ENCODE data around the gene ANXA8. TPM values are rescaled to one million over a fixed set of nuclear protein-coding genes. Genes with fewer than 3 reads are reported as not detected.

ANXA8 gene
- total RNA-seq, 4 donors from 2014 or later, result not detected

- H3K27ac ChIP-seq, result no peak overlapping the region
- peak in 1 of 3 donors; percentile 28 for DNase-seq
- no peaks in the 10 kb centered on the region for H3K36me3 ChIP-seq
- no peaks in the 10 kb centered on the region for H3K9me3 ChIP-seq
- no peak for TF ChIP-seq POLR2A (IDR thresholded peaks at IDR 0.05)
- TF ChIP-seq, protein P1, sequence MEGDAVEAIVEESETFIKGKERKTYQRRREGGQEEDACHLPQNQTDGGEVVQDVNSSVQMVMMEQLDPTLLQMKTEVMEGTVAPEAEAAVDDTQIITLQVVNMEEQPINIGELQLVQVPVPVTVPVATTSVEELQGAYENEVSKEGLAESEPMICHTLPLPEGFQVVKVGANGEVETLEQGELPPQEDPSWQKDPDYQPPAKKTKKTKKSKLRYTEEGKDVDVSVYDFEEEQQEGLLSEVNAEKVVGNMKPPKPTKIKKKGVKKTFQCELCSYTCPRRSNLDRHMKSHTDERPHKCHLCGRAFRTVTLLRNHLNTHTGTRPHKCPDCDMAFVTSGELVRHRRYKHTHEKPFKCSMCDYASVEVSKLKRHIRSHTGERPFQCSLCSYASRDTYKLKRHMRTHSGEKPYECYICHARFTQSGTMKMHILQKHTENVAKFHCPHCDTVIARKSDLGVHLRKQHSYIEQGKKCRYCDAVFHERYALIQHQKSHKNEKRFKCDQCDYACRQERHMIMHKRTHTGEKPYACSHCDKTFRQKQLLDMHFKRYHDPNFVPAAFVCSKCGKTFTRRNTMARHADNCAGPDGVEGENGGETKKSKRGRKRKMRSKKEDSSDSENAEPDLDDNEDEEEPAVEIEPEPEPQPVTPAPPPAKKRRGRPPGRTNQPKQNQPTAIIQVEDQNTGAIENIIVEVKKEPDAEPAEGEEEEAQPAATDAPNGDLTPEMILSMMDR (IDR thresholded peaks at IDR 0.05), result no peak
- no peaks in the 10 kb centered on the region for H3K4me1 ChIP-seq
- no peak overlapping the region for H3K4me3 ChIP-seq
- no peaks in the 10 kb centered on the region for H3K27me3 ChIP-seq
These were observed 29.7 kb downstream of the ANXA8 start for GRCh38 chr10:47454008-47454779.

DNA sequence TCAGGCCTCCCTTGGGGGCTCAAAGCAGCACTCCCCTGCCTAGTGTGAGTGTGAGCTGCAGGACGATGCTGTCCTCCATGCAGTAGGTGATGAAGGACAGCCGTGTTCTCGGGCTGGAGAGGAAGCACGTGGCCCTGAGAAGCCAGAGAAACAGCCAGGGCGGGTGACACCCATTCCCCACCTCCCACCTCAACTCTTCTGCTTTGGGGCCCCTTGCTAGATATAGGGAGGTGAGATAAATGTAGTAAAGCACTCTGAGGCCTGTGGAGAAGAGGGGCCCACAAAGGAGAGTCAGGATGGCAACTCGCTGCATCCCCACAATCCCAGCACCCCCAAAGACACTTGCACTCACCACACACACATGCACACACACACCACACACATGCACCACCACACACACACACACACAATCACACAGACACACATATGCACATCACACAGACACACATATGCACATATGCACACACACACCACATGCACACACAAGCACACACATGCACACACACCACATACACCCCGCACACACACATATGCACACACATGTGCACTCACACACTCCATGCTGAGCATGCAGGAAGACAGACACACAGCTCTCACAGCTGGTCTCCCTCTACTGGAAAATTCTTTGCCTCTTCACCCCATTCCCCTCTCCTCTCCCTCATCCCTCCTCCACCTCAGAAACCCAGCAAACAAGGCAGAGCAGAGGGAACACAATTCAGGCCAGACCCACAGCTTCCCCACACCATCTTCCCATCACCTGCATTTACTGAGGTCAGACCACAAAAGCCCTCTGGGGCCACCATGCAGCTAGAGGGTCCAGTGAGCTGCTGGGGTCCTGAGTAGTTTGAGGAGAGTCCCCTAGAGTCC lies 30.5 kb downstream of the ANXA8 start:
- Histone ChIP-seq H3K27me3 (no peaks in the 10 kb centered on the region), H3K4me1 (no peaks in the 10 kb centered on the region), H3K9me3 (no peaks in the 10 kb centered on the region), H3K27ac (no peak overlapping the region), H3K4me3 (no peak overlapping the region), H3K36me3 (no peaks in the 10 kb centered on the region)
- DNase-seq, result no peak
- TF ChIP-seq POLR2A (IDR thresholded peaks at IDR 0.05), result no peak
- TF ChIP-seq, protein P1 (IDR thresholded peaks at IDR 0.05), result no peak

GRCh38 chr10:47452495-47453140 lies 31.3 kb downstream of the ANXA8 start:
- Histone ChIP-seq H3K4me1 (no peaks in the 10 kb centered on the region), H3K4me3 (no peak overlapping the region), H3K27me3 (no peaks in the 10 kb centered on the region), H3K36me3 (no peaks in the 10 kb centered on the region), H3K27ac (no peak overlapping the region), H3K9me3 (no peaks in the 10 kb centered on the region)
- no peak for TF ChIP-seq POLR2A (IDR thresholded peaks at IDR 0.05)
- TF ChIP-seq, protein P1 (IDR thresholded peaks at IDR 0.05), result no peak
- peak in 1 of 3 donors; percentile 46 for DNase-seq

DNA sequence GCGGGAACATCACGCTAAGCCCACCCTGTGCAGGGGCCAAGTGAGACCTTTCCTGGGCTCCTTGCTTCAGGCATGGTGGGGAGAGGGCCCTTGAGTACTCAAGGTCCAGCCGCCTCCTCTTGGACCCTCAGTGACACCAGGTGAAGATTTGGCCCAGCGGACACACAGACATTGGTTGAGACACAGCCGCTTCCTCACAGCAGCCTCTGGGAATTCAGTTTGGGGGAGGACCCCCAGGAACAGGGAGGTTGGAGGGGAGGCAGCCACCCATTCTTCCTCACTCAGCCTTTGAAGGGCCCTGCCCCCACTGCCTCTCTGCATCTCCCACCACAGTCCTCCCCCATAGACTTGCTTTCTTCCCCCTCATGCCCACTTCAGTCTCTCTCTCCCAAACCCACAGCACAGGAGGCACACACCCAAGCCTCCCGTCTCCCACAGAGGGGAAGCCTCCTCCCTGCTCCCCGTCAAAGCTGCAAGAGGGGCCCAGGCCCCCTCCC lies 31.9 kb downstream of the ANXA8 start:
- no peaks in the 10 kb centered on the region for H3K9me3 ChIP-seq
- H3K27ac ChIP-seq, result no peak overlapping the region
- H3K4me1 ChIP-seq, result no peaks in the 10 kb centered on the region
- DNase-seq, result peak in 1 of 3 donors; percentile 27
- no peaks in the 10 kb centered on the region for H3K27me3 ChIP-seq
- H3K4me3 ChIP-seq, result no peak overlapping the region
- no peak for TF ChIP-seq POLR2A (IDR thresholded peaks at IDR 0.05)
- TF ChIP-seq, protein P1 (IDR thresholded peaks at IDR 0.05), result no peak
- no peaks in the 10 kb centered on the region for H3K36me3 ChIP-seq

- no peaks in the 10 kb centered on the region for H3K4me1 ChIP-seq
These were observed 32.5 kb downstream of the ANXA8 start for GRCh38 chr10:47451273-47451997.

More at GRCh38 chr10:47451273-47451997, 32.5 kb downstream of the ANXA8 start:
- Histone ChIP-seq H3K27me3 (no peaks in the 10 kb centered on the region), H3K36me3 (no peaks in the 10 kb centered on the region), H3K4me3 (no peak overlapping the region), H3K9me3 (no peaks in the 10 kb centered on the region), H3K27ac (no peak overlapping the region)
- TF ChIP-seq, protein P1 (IDR thresholded peaks at IDR 0.05), result no peak
- no peak for TF ChIP-seq POLR2A (IDR thresholded peaks at IDR 0.05)
- DNase-seq, result peak in 1 of 3 donors; percentile 40

Measured in Peyer's patch (tissue), 4 donors.